Heart left ventricle (tissue), 16 donors: ENCODE results near the gene LHX5. TPM values are rescaled to one million over a fixed set of nuclear protein-coding genes. Genes with fewer than 3 reads are reported as not detected.

Experiments used
- ATAC-seq, 4 donors: fragments of 200-7000 bp; cut with Tn5 transposase; one replicate each; pipeline ENCODE4 v1.9.1; 2020 to 2022; ENCODE audit warnings: moderate library complexity in 4 of 4, mild to moderate bottlenecking in 3 of 4, moderate number of reproducible peaks in 1 of 4
- DNase-seq, 5 donors: peaks; one replicate each; pipeline ENCODE4 v3.0.0-alpha.2; 2020
- H3K27ac ChIP-seq, 12 donors: fragments of 200-600 bp; sonication (generic) in 4 of 12; one replicate each; pipeline versions ENCODE4 v1.5.0 to v1.8.0; 2016 to 2022; ENCODE audit warnings: mild to moderate bottlenecking in 2 of 12
- H3K27me3 ChIP-seq, 9 donors: fragments of 200-600 bp; sonication (generic) in 2 of 9; one replicate each; pipeline versions ENCODE4 v1.5.1 to v1.8.0; 2016 to 2022; ENCODE audit warnings: mild to moderate bottlenecking in 3 of 9
- H3K36me3 ChIP-seq, 9 donors: fragments of 200-600 bp; sonication (generic) in 2 of 9; one replicate each; pipeline versions ENCODE4 v1.5.0 to v1.8.0; 2018 to 2022; ENCODE audit warnings: mild to moderate bottlenecking in 2 of 9
- H3K4me1 ChIP-seq, 12 donors: fragments of 200-600 bp; sonication (generic) in 4 of 12; one replicate each; pipeline versions ENCODE4 v1.5.0 to v1.8.0; 2016 to 2022; ENCODE audit warnings: mild to moderate bottlenecking in 3 of 12
- H3K4me3 ChIP-seq, 12 donors: fragments of 200-600 bp; sonication (generic) in 4 of 12; one replicate each; pipeline versions ENCODE4 v1.5.0 to v1.8.0; 2017 to 2022; ENCODE audit warnings: mild to moderate bottlenecking in 9 of 12, moderate library complexity in 4 of 12
- H3K9me3 ChIP-seq, 12 donors: fragments of 200-600 bp; sonication (generic) in 4 of 12; one replicate each; pipeline versions ENCODE4 v1.5.0 to v1.8.0; 2016 to 2022; ENCODE audit warnings: mild to moderate bottlenecking in 1 of 12
- CTCF ChIP-seq, 12 donors: fragments of 200-600 bp; sonication (generic) in 4 of 12; IDR thresholded peaks; one replicate each; pipeline versions ENCODE4 v1.5.0 to v1.8.0; 2018 to 2022; ENCODE audit warnings: antibody characterized with exemption in 12 of 12, mild to moderate bottlenecking in 5 of 12
- POLR2A ChIP-seq, 2 donors: fragments of 450-650 bp; IDR thresholded peaks; one replicate each; pipeline ENCODE4 v1.6.1; 2017; ENCODE audit warnings: antibody characterized with exemption in 2 of 2, mild to moderate bottlenecking in 2 of 2, moderate library complexity in 2 of 2
- WGBS, 4 donors: extraction: QIAGEN DNeasy Blood & Tissue Kit in 2 of 4; methylation state at CpG; one replicate each; pipeline versions ENCODE4 v1.1.5 to v1.1.7; 2013 to 2018; 5-methylcytosine and 5-hydroxymethylcytosine counted together
- intact Hi-C, 10 donors: fragments of 100-400 bp; cut with DNase I; formaldehyde crosslinking; loops; one replicate each; pipeline versions ENCODE4 v1.11.1 to v1.14.2; 2022
- polyA plus RNA-seq, 2 donors: library from polyadenylated mRNA; stranded (reverse); fragments of 200-250 nt; gene quantifications; one replicate each; pipeline ENCODE4 v1.2.3, GENCODE V29; 2013
- total RNA-seq, 9 donors: library from RNA; depleted of rRNA in 2 of 9; stranded (reverse); fragments of >200 nt in 2 of 9; fragmentation: NEBNext Ultra II Directional in 3 of 9; extraction: Animal tissue kit (Norgen Biotek cat#: 25700) in 3 of 9; gene quantifications; one replicate each; pipeline versions ENCODE4 v1.1.0 to v1.2.4, GENCODE V29; 2016 to 2023
- donor health status: ischemic (EF 13 %, LVEDD 7.1; RV severe dilation, severe dysfunction).
- donor health status: healthy with polysubstance abuse.
- donor health status: DM: no; HTN: yes; CAD: no.
- donor health status: DM: no; HTN: no; CAD: no.
- donor health status: ischemic (EF 25% LVEDD 6.9; RV normal size, moderate dysfunction).
- donor health status: ischemic (EF 25% LVEDD 5.7; RV mildly dilated, moderate dysfunction).
- donor health status: healthy.
- donor health status: DM: yes; HTN: yes; CAD: no.
- donor health status: ischemic (EF 35%, LVEDD 5.7; RV mildly dilated, moderate dysfunction).
- donor health status: nonischemic (EF 11% LVEDD 7.7; RV severe dilation, severe dysfunction).
- donor health status: DM: yes; HTN: yes; CAD: no.
- donor health status: PGD.
- donor health status: ischemic (EF 29% LVEDD 5.4; RV normal size, mild dysfunction).
- donor health status: nonischemic (EF 23%, LVEDD 6.1; RV moderate dilation, normal function).

LHX5 gene
- total and polyA plus RNA-seq, 11 donors, result not detected

- no peak overlapping the region for H3K4me3 ChIP-seq
- ATAC-seq, result no peak
- TF ChIP-seq CTCF (IDR thresholded peaks at IDR 0.05) (no peak), POLR2A (IDR thresholded peaks at IDR 0.05) (no peak)
- no peaks in the 10 kb centered on the region for H3K36me3 ChIP-seq
- peaks cover 0 to 3% (median 0%) of the 10 kb centered on the region in 12 donors for H3K4me1 ChIP-seq
- intact Hi-C loops, result no loop called here
- H3K27me3 ChIP-seq, result peaks cover 18 to 97% (median 55%) of the 10 kb centered on the region in 9 donors
- no peak for DNase-seq
- peaks cover 0 to 13% (median 0%) of the 10 kb centered on the region in 12 donors for H3K9me3 ChIP-seq
- H3K27ac ChIP-seq, result no peak overlapping the region
- 34 to 50% (median 36%) methylated on average over 8 of the region's 8 CpGs for WGBS, 4 donors
Measured at GRCh38 chr12:113514602-113515001, 42.9 kb upstream of the LHX5 start.

GRCh38 chr12:113512568-113512967, 40.9 kb upstream of the LHX5 start:
- peaks cover 8 to 95% (median 39%) of the 10 kb centered on the region in 9 donors for H3K27me3 ChIP-seq
- H3K9me3 ChIP-seq, result peaks cover 0 to 6% (median 0%) of the 10 kb centered on the region in 12 donors
- ATAC-seq (no peak), DNase-seq (no peak)
- H3K36me3 ChIP-seq, result no peaks in the 10 kb centered on the region
- no peak overlapping the region for H3K27ac ChIP-seq
- TF ChIP-seq POLR2A (IDR thresholded peaks at IDR 0.05), result no peak
- no peaks in the 10 kb centered on the region for H3K4me1 ChIP-seq
- no peak overlapping the region for H3K4me3 ChIP-seq
- intact Hi-C loops, result no loop called here
- 11 to 15% (median 12%) methylated on average over 3 of the region's 3 CpGs for WGBS, 4 donors

- Histone ChIP-seq H3K4me3 (no peak overlapping the region), H3K4me1 (no peaks in the 10 kb centered on the region), H3K36me3 (no peaks in the 10 kb centered on the region), H3K27ac (no peak overlapping the region), H3K9me3 (peaks cover 0 to 9% (median 0%) of the 10 kb centered on the region in 12 donors), H3K27me3 (peaks cover 3 to 74% (median 28%) of the 10 kb centered on the region in 9 donors)
- no peak for DNase-seq
- intact Hi-C loops, result no loop called here
- 73 to 87% (median 85%) methylated on average over 2 of the region's 2 CpGs for WGBS, 4 donors
- ATAC-seq, result no peak
- TF ChIP-seq CTCF (IDR thresholded peaks at IDR 0.05) (no peak), POLR2A (IDR thresholded peaks at IDR 0.05) (no peak)
Measured at GRCh38 chr12:113506867-113507266, 35.2 kb upstream of the LHX5 start.

- H3K4me3 ChIP-seq, result no peak overlapping the region
- TF ChIP-seq POLR2A (IDR thresholded peaks at IDR 0.05) (no peak), CTCF (IDR thresholded peaks at IDR 0.05) (no peak)
- H3K27me3 ChIP-seq, result peaks cover 0 to 74% (median 20%) of the 10 kb centered on the region in 9 donors
- WGBS, 4 donors, result 51 to 65% (median 52%) methylated on average over 7 of the region's 7 CpGs
- ATAC-seq, result no peak
- peaks cover 0 to 9% (median 0%) of the 10 kb centered on the region in 12 donors for H3K9me3 ChIP-seq
- no peak for DNase-seq
- no peaks in the 10 kb centered on the region for H3K4me1 ChIP-seq
- H3K27ac ChIP-seq, result no peak overlapping the region
- intact Hi-C loops, result no loop called here
- H3K36me3 ChIP-seq, result no peaks in the 10 kb centered on the region
Measured at GRCh38 chr12:113505941-113506340, 34.3 kb upstream of the LHX5 start.

- no peak overlapping the region for H3K4me3 ChIP-seq
- no peaks in the 10 kb centered on the region for H3K4me1 ChIP-seq
- DNase-seq (no peak), ATAC-seq (no peak)
- H3K9me3 ChIP-seq, result peaks cover 0 to 9% (median 0%) of the 10 kb centered on the region in 12 donors
- no peaks in the 10 kb centered on the region for H3K36me3 ChIP-seq
- intact Hi-C loops, result no loop called here
- H3K27ac ChIP-seq, result no peak overlapping the region
- TF ChIP-seq CTCF (IDR thresholded peaks at IDR 0.05), result no peak
- no peak for TF ChIP-seq POLR2A (IDR thresholded peaks at IDR 0.05)
- WGBS, 4 donors, result 79 to 84% (median 80%) methylated on average over 8 of the region's 8 CpGs
- H3K27me3 ChIP-seq, result peaks cover 0 to 74% (median 29%) of the 10 kb centered on the region in 9 donors
Measured at GRCh38 chr12:113504917-113505316, 33.2 kb upstream of the LHX5 start.
